Ovary (tissue), 9 donors: ENCODE results near the gene UFD1. TPM values are rescaled to one million over a fixed set of nuclear protein-coding genes. Genes with fewer than 3 reads are reported as not detected.
A peak's percentile ranks its signal among the peaks of the same experiment; 100 is the strongest.
"Not testable (repeated sequence)": the region's sequence is repeated elsewhere in the genome, so short reads cannot be mapped to it uniquely, and the experiment has no call there.

ENCODE experiments used
- DNase-seq, 5 donors: peaks; one replicate each; pipeline ENCODE4 v3.0.0-alpha.2; 2019 to 2020
- H3K27ac ChIP-seq, 2 donors: fragments of 200-600 bp; one replicate each; pipeline versions ENCODE4 v1.5.1 to v1.8.0; 2019 to 2022
- H3K27me3 ChIP-seq: fragments of 200-600 bp; one replicate; pipeline ENCODE4 v1.8.0; 2022
- H3K36me3 ChIP-seq: fragments of 200-600 bp; sonication (generic); one replicate; pipeline ENCODE4 v1.5.1; 2019
- H3K4me1 ChIP-seq: one replicate; pipeline ENCODE4 v1.8.1; 2013; ENCODE audit warnings: mild to moderate bottlenecking, moderate library complexity; ENCODE audit not compliant: insufficient read depth
- H3K4me3 ChIP-seq: fragments of 200-600 bp; sonication (generic); one replicate; pipeline ENCODE4 v1.5.1; 2017
- H3K9me3 ChIP-seq, 2 donors: fragments of 200-600 bp in 1 of 2; sonication (generic) in 1 of 2; one replicate each; pipeline versions ENCODE4 v1.5.1 to v1.8.1; 2013 to 2019; ENCODE audit warnings: mild to moderate bottlenecking in 1 of 2, moderate library complexity in 1 of 2
- CTCF ChIP-seq, 3 donors: fragments of 450-650 bp in 2 of 3; fragments of 200-600 bp in 1 of 3; IDR thresholded peaks; one replicate each; pipeline versions ENCODE4 v1.5.1 to v1.8.0; 2016 to 2022; ENCODE audit warnings: antibody characterized with exemption in 3 of 3, mild to moderate bottlenecking in 1 of 3
- EP300 ChIP-seq: sonication (generic); formaldehyde crosslinking; IDR thresholded peaks from one replicate; pipeline ENCODE4 v1.6.1; 2017; ENCODE audit warnings: antibody characterized with exemption
- POLR2A ChIP-seq: fragments of 450-650 bp; IDR thresholded peaks from one replicate; pipeline ENCODE4 v1.6.1; 2017; ENCODE audit warnings: antibody characterized with exemption, mild to moderate bottlenecking, moderate library complexity
- WGBS, 3 donors: extraction: QIAGEN DNeasy Blood & Tissue Kit in 1 of 3; methylation state at CpG; one replicate each; pipeline versions ENCODE4 v1.1.5 to v1.1.7; 2013 to 2017; 5-methylcytosine and 5-hydroxymethylcytosine counted together
- intact Hi-C, 4 donors: fragments of 100-400 bp; cut with DNase I; formaldehyde crosslinking; loops; one replicate each; pipeline versions ENCODE4 v1.11.0 to v1.15.1; 2022 to 2023
- polyA plus RNA-seq, 2 donors: library from polyadenylated mRNA; stranded (reverse); fragments of 200-250 nt in 1 of 2; fragments of 350-450 nt in 1 of 2; fragmentation: Illumina TruSeq in 1 of 2; extraction: RNeasy Lipid Tissue Mini Kit (QIAGEN cat#74804) in 1 of 2; gene quantifications; one replicate each; pipeline ENCODE4 v1.2.3, GENCODE V29; 2013 to 2014
- total RNA-seq, 7 donors: library from RNA; depleted of rRNA in 2 of 7; stranded (reverse); fragments of >200 nt in 2 of 7; fragmentation: NEBNext Ultra II Directional in 3 of 7; extraction: Animal tissue kit (Norgen Biotek cat#: 25700) in 3 of 7; gene quantifications; one replicate each; pipeline versions ENCODE4 v1.1.0 to v1.2.4, GENCODE V29; 2016 to 2023
- donor health status: DM: no; HTN: no; CAD: no; lungs with moderate emphysema.
- donor health status: DM: no; HTN: no; CAD: no.
- donor health status: Bipolar disorder and iron deficiency.
- donor health status: DM: yes; HTN: yes; CAD: no.
- donor health status: DM: no; HTN: no; CAD: no.
- donor health status: DM: yes; HTN: yes; CAD: no.

Gene UFD1
- total and polyA plus RNA-seq, 9 donors = 19.9 to 84.5 (median 34.1) TPM

DNA sequence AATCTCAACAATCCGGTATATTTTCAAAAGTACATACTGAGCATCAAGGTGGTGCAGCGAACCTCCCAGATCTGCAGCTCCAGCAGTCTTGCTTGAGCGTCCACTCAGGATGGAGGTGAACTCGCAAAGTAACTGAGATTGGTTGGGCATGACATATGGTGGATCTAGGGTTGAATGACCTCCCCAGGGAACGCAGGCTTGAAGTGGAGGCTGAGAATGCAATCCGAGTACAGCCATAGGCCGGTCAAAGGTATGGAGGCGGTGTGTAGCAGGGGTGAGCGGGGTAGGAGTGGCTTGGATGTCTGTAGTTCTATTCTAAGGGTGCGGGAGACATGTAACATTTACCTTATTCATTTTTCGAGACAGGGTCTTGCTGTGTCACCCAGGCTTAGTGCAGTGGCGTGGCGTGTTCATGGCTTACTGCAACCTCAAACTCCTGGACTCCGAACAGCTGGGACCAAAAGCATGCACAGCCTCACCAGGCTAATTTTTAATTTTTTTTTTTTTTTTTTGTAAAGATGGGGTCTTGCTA is 30.9 kb downstream of the UFD1 start:
- intact Hi-C loops = no loop called here
- no peak for DNase-seq
- Histone ChIP-seq H3K27me3 (no peaks in the 10 kb centered on the region), H3K36me3 (no peaks in the 10 kb centered on the region), H3K27ac (peak overlapping the region in 1 of 2 donors; percentile 79), H3K4me3 (peak overlapping the region; percentile 96), H3K4me1 (peaks cover 6% of the 10 kb centered on the region), H3K9me3 (no peaks in the 10 kb centered on the region)
- no peak for TF ChIP-seq POLR2A
- TF ChIP-seq EP300 = no peak
- TF ChIP-seq CTCF (IDR thresholded peaks at IDR 0.05) = no peak
- 11 to 13% (median 12%) methylated on average over 14 of the region's 14 CpGs for WGBS, 3 donors

GRCh38 chr22:19447330-19448075 is 31.5 kb downstream of the UFD1 start, which contains the start of gene C22orf39:
TSS of gene C22orf39 (minus strand) at chr22:19447711. CDS start at chr22:19447688, 23 bp downstream.
- intact Hi-C loops = no loop called here
- WGBS, 3 donors = 0 to 1% (median 0%) methylated on average over 82 to 92 of the region's 92 CpGs
- Histone ChIP-seq H3K4me3 (peak within 1 kb of the TSS; percentile 96), H3K27ac (peak within 1 kb of the TSS; percentile 79 to 82), H3K27me3 (no peaks in the 10 kb centered on the region), H3K36me3 (no peaks in the 10 kb centered on the region), H3K9me3 (no peaks in the 10 kb centered on the region), H3K4me1 (peaks cover 6% of the 10 kb centered on the region)
- TF ChIP-seq POLR2A = peak; percentile 87
- TF ChIP-seq CTCF (IDR thresholded peaks at IDR 0.05) = no peak
- TF ChIP-seq EP300 = no peak
- DNase-seq = peak; percentile 85 to 92 (median 90)

GRCh38 chr22:19446603-19447329 is 32.2 kb downstream of the UFD1 start:
- TF ChIP-seq POLR2A = no peak
- Histone ChIP-seq H3K9me3 (no peaks in the 10 kb centered on the region), H3K4me3 (peak overlapping the region; percentile 96), H3K36me3 (no peaks in the 10 kb centered on the region), H3K4me1 (peaks cover 6% of the 10 kb centered on the region), H3K27me3 (no peaks in the 10 kb centered on the region), H3K27ac (peak overlapping the region; percentile 79 to 82)
- DNase-seq = no peak
- intact Hi-C loops = no loop called here
- WGBS, 3 donors = 18 to 22% (median 22%) methylated on average over 19 to 22 of the region's 22 CpGs

- H3K9me3 ChIP-seq, H3K27ac ChIP-seq, H3K4me1 ChIP-seq, H3K36me3 ChIP-seq, intact Hi-C loops, DNase-seq, H3K4me3 ChIP-seq, H3K27me3 ChIP-seq: not testable (repeated sequence)
- WGBS, 3 donors = 85 to 90% (median 87%) methylated on average over 9 of the region's 9 CpGs
These were observed 33.6 kb downstream of the UFD1 start for GRCh38 chr22:19445279-19445982.

DNA sequence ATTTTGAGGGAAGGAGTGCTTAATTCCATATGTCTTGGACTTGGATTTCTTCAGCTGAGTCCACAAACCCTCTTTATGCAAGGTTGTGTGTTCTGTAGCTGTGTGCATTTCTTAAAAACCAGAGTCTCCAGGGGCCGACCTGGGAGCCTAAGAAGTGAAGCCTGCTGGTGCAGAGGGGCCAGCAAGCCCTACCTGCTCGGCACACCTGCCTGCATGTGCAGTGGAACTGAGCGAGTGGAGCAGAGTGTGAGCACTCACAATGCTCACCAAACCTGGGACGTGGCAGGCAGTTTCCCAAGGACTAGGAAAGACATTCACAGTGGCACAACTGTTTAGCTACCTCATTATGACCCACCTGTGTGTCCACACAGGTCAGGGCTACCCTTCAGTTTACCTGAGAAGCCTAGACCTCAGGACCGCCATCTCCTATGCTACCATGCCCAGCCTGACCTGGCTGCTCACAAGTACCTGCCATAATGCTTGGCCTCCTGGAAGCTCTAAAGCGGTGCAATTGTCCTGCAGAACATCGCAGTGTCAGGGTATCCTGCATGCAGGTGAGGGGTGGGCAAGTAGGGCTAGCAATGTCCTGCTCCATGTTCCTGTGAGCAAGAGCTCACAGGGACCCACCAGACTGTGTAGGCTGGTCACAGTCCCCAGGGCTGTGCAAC is 35.3 kb downstream of the UFD1 start:
- H3K27me3 ChIP-seq = no peaks in the 10 kb centered on the region
- no peak overlapping the region for H3K27ac ChIP-seq
- peaks cover 6% of the 10 kb centered on the region for H3K4me1 ChIP-seq
- H3K36me3 ChIP-seq = no peaks in the 10 kb centered on the region
- TF ChIP-seq POLR2A = no peak
- no peak for TF ChIP-seq CTCF (IDR thresholded peaks at IDR 0.05)
- no peak for TF ChIP-seq EP300
- H3K9me3 ChIP-seq = no peaks in the 10 kb centered on the region
- 74 to 82% (median 78%) methylated on average over 7 of the region's 7 CpGs for WGBS, 3 donors
- no peak overlapping the region for H3K4me3 ChIP-seq
- no peak for DNase-seq
- intact Hi-C loops = no loop called here
